Uterus (tissue), 2 donors: Measurements from ENCODE around the gene HECW1.

Experiments
- POLR2A ChIP-seq, 2 donors: fragments of 450-650 bp; IDR thresholded peaks; one replicate each; pipeline ENCODE4 v1.6.1; 2016; ENCODE audit warnings: antibody characterized with exemption in 2 of 2, mild to moderate bottlenecking in 1 of 2, moderate library complexity in 1 of 2
- TF ChIP-seq, protein P1 (sequence below), 4 experiments: fragments of 200-600 bp in 2 of 4; fragments of 450-650 bp in 2 of 4; sonication (generic) in 2 of 4; IDR thresholded peaks; one replicate each; pipeline ENCODE4 v1.5.1; 2016 to 2019; ENCODE audit warnings: antibody characterized with exemption in 4 of 4, mild to moderate bottlenecking in 2 of 4, moderate library complexity in 1 of 4

DNA sequence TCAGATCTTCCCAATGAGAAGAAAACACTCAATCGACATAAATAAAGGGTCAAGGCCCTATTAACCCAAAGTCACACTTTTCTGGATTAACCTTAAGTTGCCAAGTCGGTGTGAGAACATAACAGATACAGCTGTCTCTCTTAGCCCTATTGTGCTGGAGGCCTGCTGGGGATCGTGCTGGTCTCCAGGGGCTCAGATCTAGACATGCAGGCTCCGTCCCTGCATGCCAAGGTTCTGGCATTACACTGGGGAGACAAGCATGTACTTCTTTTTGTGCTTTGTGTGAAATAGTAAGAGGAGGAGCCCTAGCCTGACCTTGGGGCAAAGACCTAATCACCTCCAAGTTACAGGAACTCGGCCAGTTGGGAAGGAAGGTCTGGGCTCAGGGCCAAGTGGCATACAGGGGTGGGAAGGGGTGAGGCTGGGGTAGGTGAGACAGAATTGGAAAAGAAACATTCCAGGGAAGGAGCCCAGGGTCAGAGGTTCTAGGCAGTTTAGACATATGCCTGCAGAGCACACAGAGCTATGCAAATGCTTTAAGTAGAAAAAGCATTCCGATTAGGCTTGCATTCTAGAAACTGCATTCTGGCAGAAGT, 216.4 kb downstream of the HECW1 start:
- TF ChIP-seq, protein P1, sequence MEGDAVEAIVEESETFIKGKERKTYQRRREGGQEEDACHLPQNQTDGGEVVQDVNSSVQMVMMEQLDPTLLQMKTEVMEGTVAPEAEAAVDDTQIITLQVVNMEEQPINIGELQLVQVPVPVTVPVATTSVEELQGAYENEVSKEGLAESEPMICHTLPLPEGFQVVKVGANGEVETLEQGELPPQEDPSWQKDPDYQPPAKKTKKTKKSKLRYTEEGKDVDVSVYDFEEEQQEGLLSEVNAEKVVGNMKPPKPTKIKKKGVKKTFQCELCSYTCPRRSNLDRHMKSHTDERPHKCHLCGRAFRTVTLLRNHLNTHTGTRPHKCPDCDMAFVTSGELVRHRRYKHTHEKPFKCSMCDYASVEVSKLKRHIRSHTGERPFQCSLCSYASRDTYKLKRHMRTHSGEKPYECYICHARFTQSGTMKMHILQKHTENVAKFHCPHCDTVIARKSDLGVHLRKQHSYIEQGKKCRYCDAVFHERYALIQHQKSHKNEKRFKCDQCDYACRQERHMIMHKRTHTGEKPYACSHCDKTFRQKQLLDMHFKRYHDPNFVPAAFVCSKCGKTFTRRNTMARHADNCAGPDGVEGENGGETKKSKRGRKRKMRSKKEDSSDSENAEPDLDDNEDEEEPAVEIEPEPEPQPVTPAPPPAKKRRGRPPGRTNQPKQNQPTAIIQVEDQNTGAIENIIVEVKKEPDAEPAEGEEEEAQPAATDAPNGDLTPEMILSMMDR (IDR thresholded peaks at IDR 0.05), result no peak
- no peak for TF ChIP-seq POLR2A (IDR thresholded peaks at IDR 0.05)
